CD4-positive, alpha-beta T cell (primary cell): ENCODE results near the gene CD74. TPM values are rescaled to one million over a fixed set of nuclear protein-coding genes. Genes with fewer than 3 reads are reported as not detected.
A peak's percentile ranks its signal among the peaks of the same experiment; 100 is the strongest.

ENCODE experiments used
- ATAC-seq: fragments of 200-7000 bp; cut with Tn5 transposase; one replicate; pipeline ENCODE4 v1.10.0; 2022; ENCODE audit warnings: mild to moderate bottlenecking; ENCODE audit not compliant: poor library complexity
- CTCF ChIA-PET: fragments of 350-600 bp; sonication (Branson Sonifier 250); formaldehyde crosslinking; loops from one replicate; lab custom pipeline; 2021; ENCODE audit warnings: antibody characterized with exemption, inconsistent platforms; lab: Charles Lee
- POLR2A ChIA-PET: fragments of 350-600 bp; sonication (Branson Sonifier 250); formaldehyde crosslinking; loops from one replicate; lab custom pipeline; 2021; ENCODE audit warnings: antibody characterized with exemption, inconsistent platforms; lab: Charles Lee
- DNase-seq, 14 experiments: peaks; one replicate each; pipeline ENCODE4 v3.0.0-alpha.2; 2013 to 2020; ENCODE audit warnings: mixed read lengths in 2 of 14
- H3K27ac ChIP-seq, 2 donors: one replicate each; pipeline versions ENCODE4 v1.5.1 to v1.7.0; 2013; ENCODE audit warnings: low read length in 2 of 2, low read depth in 1 of 2, mild to moderate bottlenecking in 1 of 2
- H3K27me3 ChIP-seq, 2 experiments: 1 replicate in 1 of 2; 2 replicates in 1 of 2; pipeline versions ENCODE4 v1.6.1 to v1.7.0; 2013; ENCODE audit warnings: low read length in 2 of 2, control low read depth in 1 of 2, mild to moderate bottlenecking in 1 of 2, moderate library complexity in 1 of 2; ENCODE audit not compliant: insufficient read depth in 2 of 2, control insufficient read depth in 1 of 2
- H3K36me3 ChIP-seq: one replicate; pipeline ENCODE4 v1.6.1; 2013; ENCODE audit warnings: low read length, control low read depth; ENCODE audit not compliant: insufficient read depth
- H3K4me1 ChIP-seq: one replicate; pipeline ENCODE4 v1.6.1; 2013; ENCODE audit warnings: low read length, control low read depth; ENCODE audit not compliant: insufficient read depth
- H3K4me3 ChIP-seq: one replicate; pipeline ENCODE4 v1.5.1; 2013; ENCODE audit warnings: mild to moderate bottlenecking, low read length, moderate library complexity
- H3K9me3 ChIP-seq, 2 experiments: 1 replicate in 1 of 2; 2 replicates in 1 of 2; pipeline versions ENCODE4 v1.6.1 to v1.7.0; 2013; ENCODE audit warnings: low read length in 2 of 2, mild to moderate bottlenecking in 2 of 2, control low read depth in 1 of 2, moderate library complexity in 1 of 2; ENCODE audit not compliant: control insufficient read depth in 1 of 2, insufficient read depth in 1 of 2
- H3K27ac Mint-ChIP-seq: one replicate; pipeline ENCODE4 v1.8.0; 2020; ENCODE audit warnings: mixed read lengths
- H3K27me3 Mint-ChIP-seq: one replicate; pipeline ENCODE4 v1.8.0; 2021; ENCODE audit warnings: mixed read lengths
- H3K36me3 Mint-ChIP-seq: one replicate; pipeline ENCODE4 v1.8.0; 2021; ENCODE audit warnings: low read depth, mixed read lengths
- H3K4me1 Mint-ChIP-seq: one replicate; pipeline ENCODE4 v1.8.0; 2021; ENCODE audit warnings: low read depth, mixed read lengths
- H3K4me3 Mint-ChIP-seq: one replicate; pipeline ENCODE4 v1.8.0; 2020; ENCODE audit warnings: mild to moderate bottlenecking, mixed read lengths
- H3K9me3 Mint-ChIP-seq: one replicate; pipeline ENCODE4 v1.8.0; 2020; ENCODE audit warnings: mixed read lengths
- CTCF ChIP-seq: fragments of 200-600 bp; IDR thresholded peaks from one replicate; pipeline ENCODE4 v1.8.0; 2022; ENCODE audit warnings: antibody characterized with exemption, mild to moderate bottlenecking
- intact Hi-C, 2 experiments: fragments of 100-400 bp; cut with DNase I in 1 of 2; cut with micrococcal nuclease in 1 of 2; formaldehyde crosslinking; loops; one replicate each; pipeline versions ENCODE4 v1.15.1 to v1.9.0; 2023 to 2025; cut with DNase I, micrococcal nuclease
- total RNA-seq, 174 experiments: library from RNA in 2 of 174; stranded (reverse) in 2 of 174; gene quantifications; one replicate each; pipeline ENCODE4 v1.2.3 and lab custom pipeline; 2021 to 2026

The CD74 gene
- total RNA-seq, 2 experiments from 2014 or later, result 299 to 303 TPM

GRCh38 chr5:150451594-150451993, 38.9 kb upstream of the CD74 start:
- no peaks in the 10 kb centered on the region for H3K27me3 Mint-ChIP-seq
- POLR2A ChIA-PET, result no interaction called here
- intact Hi-C loops, result loop anchor here (5.0 to 10.0 kb wide), 4 partner anchors 333 to 1313 kb away; partner anchors contain the start of genes HMGXB3 (in 1 of the 2) and TIGD6 (in 1 of the 2)
- peaks cover 21% of the 10 kb centered on the region for H3K36me3 ChIP-seq
- H3K4me1 ChIP-seq, result peaks cover 27% of the 10 kb centered on the region
- peaks cover 2% of the 10 kb centered on the region for H3K9me3 Mint-ChIP-seq
- peaks cover 33% of the 10 kb centered on the region for H3K36me3 Mint-ChIP-seq
- no peak overlapping the region for H3K27ac Mint-ChIP-seq
- CTCF ChIA-PET, result interaction anchor here (0.7 kb wide), 1 partner anchor 596 kb away, joined by 3 read pairs; no protein-coding TSS in a partner anchor
- H3K4me1 Mint-ChIP-seq, result peaks cover 29% of the 10 kb centered on the region
- no peak overlapping the region for H3K27ac ChIP-seq
- DNase-seq (no peak), ATAC-seq (no peak)
- peak overlapping the region; percentile 16 for H3K4me3 Mint-ChIP-seq
- H3K9me3 ChIP-seq, result no peaks in the 10 kb centered on the region
- no peak overlapping the region for H3K4me3 ChIP-seq
- no peak for TF ChIP-seq CTCF
- no peaks in the 10 kb centered on the region for H3K27me3 ChIP-seq

GRCh38 chr5:150449517-150450339, 37.0 kb upstream of the CD74 start, which contains the start of gene RPS14:
Gene RPS14, minus strand, starts transcription at chr5:150449739. Its CDS starts 2,006 bp downstream, at chr5:150447733.
- peaks cover 39% of the 10 kb centered on the region for H3K4me1 Mint-ChIP-seq
- Histone ChIP-seq H3K4me1 (peaks cover 36% of the 10 kb centered on the region), H3K27ac (peak within 1 kb of the TSS; percentile 94 to 98), H3K9me3 (no peaks in the 10 kb centered on the region), H3K27me3 (no peaks in the 10 kb centered on the region), H3K4me3 (peak within 1 kb of the TSS; percentile 86), H3K36me3 (peaks cover 40% of the 10 kb centered on the region)
- CTCF ChIA-PET, result interaction anchor here (0.6 to 2.1 kb wide), 16 partner anchors 9 to 459 kb away, joined by 3 to 14 read pairs (median 5); partner anchors contain the start of genes CD74, IRGM, RBM22 and SMIM3
- H3K27me3 Mint-ChIP-seq, result no peaks in the 10 kb centered on the region
- H3K9me3 Mint-ChIP-seq, result peaks cover 2% of the 10 kb centered on the region
- peak within 1 kb of the TSS; percentile 98 for H3K27ac Mint-ChIP-seq
- intact Hi-C loops, result loop anchor here (1.0 to 10.0 kb wide), 7 partner anchors 37 to 1315 kb away; partner anchors contain the start of genes CD74 (in 1 of the 2), DCTN4 (in 1 of the 2), HMGXB3 (in 1 of the 2) and TIGD6 (in 1 of the 2)
- POLR2A ChIA-PET, result interaction anchor here (0.6 to 3.9 kb wide), 27 partner anchors 8 to 1322 kb away, joined by 3 to 72 read pairs (median 4); partner anchors contain the start of genes CD74, DCTN4, G3BP1 and GM2A
- ATAC-seq (peak; percentile 88), DNase-seq (peak; percentile 89 to 97 (median 94))
- peak within 1 kb of the TSS; percentile 96 for H3K4me3 Mint-ChIP-seq
- H3K36me3 Mint-ChIP-seq, result peaks cover 52% of the 10 kb centered on the region
- peak; percentile 94 for TF ChIP-seq CTCF

GRCh38 chr5:150448952-150449516, 36.3 kb upstream of the CD74 start:
- Histone ChIP-seq H3K36me3 (peaks cover 47% of the 10 kb centered on the region), H3K4me3 (peak overlapping the region; percentile 86), H3K27me3 (no peaks in the 10 kb centered on the region), H3K4me1 (peaks cover 36% of the 10 kb centered on the region), H3K27ac (peak overlapping the region; percentile 94 to 98), H3K9me3 (no peaks in the 10 kb centered on the region)
- intact Hi-C loops, result loop anchor here (1.0 to 5.0 kb wide), 3 partner anchors 37 to 308 kb away; partner anchors contain the start of genes CD74 (in 1 of the 2) and DCTN4 (in 1 of the 2)
- peaks cover 2% of the 10 kb centered on the region for H3K9me3 Mint-ChIP-seq
- peak; percentile 25 for ATAC-seq
- ChIA-PET POLR2A (interaction anchor here (0.7 to 3.9 kb wide), 13 partner anchors 8 to 804 kb away, joined by 3 to 72 read pairs (median 5); partner anchors contain the start of genes CD74, DCTN4, GM2A and IRGM), CTCF (interaction anchor here (1.1 to 2.1 kb wide), 5 partner anchors 13 to 458 kb away, joined by 5 to 14 read pairs (median 8); partner anchors contain the start of genes IRGM and RBM22)
- no peak for TF ChIP-seq CTCF
- H3K4me3 Mint-ChIP-seq, result peak overlapping the region; percentile 96
- H3K36me3 Mint-ChIP-seq, result peaks cover 59% of the 10 kb centered on the region
- H3K27me3 Mint-ChIP-seq, result no peaks in the 10 kb centered on the region
- peak overlapping the region; percentile 98 for H3K27ac Mint-ChIP-seq
- no peak for DNase-seq
- peaks cover 39% of the 10 kb centered on the region for H3K4me1 Mint-ChIP-seq
